Activated naive CD4-positive, alpha-beta T cell treated with anti-CD3 and anti-CD28 coated beads, Interleukin-2, amount 50 U/mL, for 16 hours (primary cell): ENCODE data around the gene BUD31.
"Not testable (repeated sequence)": the region's sequence is repeated elsewhere in the genome, so short reads cannot be mapped to it uniquely, and the experiment has no call there.

Experiments used
- DNase-seq: peaks from one replicate; pipeline ENCODE4 v3.0.0-alpha.2; 2020

Gene BUD31

GRCh38 chr7:99380823-99381663 lies 27.7 kb upstream of the BUD31 start:
- DNase-seq = peak; percentile 86

GRCh38 chr7:99381664-99382075 lies 27.1 kb upstream of the BUD31 start:
- DNase-seq = no peak

GRCh38 chr7:99383203-99383602 lies 25.6 kb upstream of the BUD31 start:
- DNase-seq = no peak

- DNase-seq = no peak
Measured at GRCh38 chr7:99383791-99384370, 24.9 kb upstream of the BUD31 start.

GRCh38 chr7:99384523-99384922 lies 24.2 kb upstream of the BUD31 start:
- no peak for DNase-seq

GRCh38 chr7:99385564-99385963 lies 23.2 kb upstream of the BUD31 start:
- DNase-seq = no peak

GRCh38 chr7:99386584-99387238 lies 22.1 kb upstream of the BUD31 start:
- DNase-seq = no peak

GRCh38 chr7:99387239-99387635 lies 21.5 kb upstream of the BUD31 start:
- not testable (repeated sequence) for DNase-seq

GRCh38 chr7:99387912-99388311 lies 20.9 kb upstream of the BUD31 start:
- no peak for DNase-seq

- no peak for DNase-seq
Measured at GRCh38 chr7:99389772-99390171, 19.0 kb upstream of the BUD31 start.

- DNase-seq = no peak
Measured at GRCh38 chr7:99390941-99391602, 17.7 kb upstream of the BUD31 start.

- DNase-seq = no peak
Measured at GRCh38 chr7:99392046-99392445, 16.7 kb upstream of the BUD31 start.

- peak; percentile 79 for DNase-seq
Measured at GRCh38 chr7:99392659-99393354, 16.0 kb upstream of the BUD31 start.

- DNase-seq = no peak
Measured at GRCh38 chr7:99393355-99394187, 15.2 kb upstream of the BUD31 start.

GRCh38 chr7:99394188-99394502 lies 14.6 kb upstream of the BUD31 start:
- no peak for DNase-seq

GRCh38 chr7:99395616-99396327 lies 13.0 kb upstream of the BUD31 start:
- DNase-seq = no peak

GRCh38 chr7:99396418-99397296 lies 12.1 kb upstream of the BUD31 start:
- DNase-seq = no peak

- DNase-seq = no peak
Measured at GRCh38 chr7:99397297-99397983, 11.3 kb upstream of the BUD31 start.

- no peak for DNase-seq
Measured at GRCh38 chr7:99398891-99399445, 9.8 kb upstream of the BUD31 start.
